Keratinocyte (primary cell): ENCODE measurements around the gene FOXJ2. TPM values are rescaled to one million over a fixed set of nuclear protein-coding genes. Genes with fewer than 3 reads are reported as not detected.
"Not testable (repeated sequence)": the region's sequence is repeated elsewhere in the genome, so short reads cannot be mapped to it uniquely, and the experiment has no call there.

Experiments used
- DNase-seq: peaks from one replicate; pipeline ENCODE4 v3.0.0-alpha.2; 2011; ENCODE audit warnings: low read depth, missing footprints, low spot score
- FAIRE-seq: peaks from 2 replicates; lab custom pipeline; 2011; peaks lifted over from hg19 to GRCh38; lab: Jason Lieb, UNC
- H2AFZ ChIP-seq: 2 replicates; pipeline ENCODE4 v1.6.0; 2012; ENCODE audit warnings: low read length, control low read depth, inconsistent platforms; ENCODE audit not compliant: control insufficient read depth
- H3K27ac ChIP-seq: 2 replicates; pipeline ENCODE4 v1.5.1; 2011; ENCODE audit warnings: low read length; ENCODE audit not compliant: control insufficient read depth, insufficient read depth
- H3K27me3 ChIP-seq: 3 replicates; pipeline ENCODE4 v1.6.0; 2011; ENCODE audit warnings: low read length; ENCODE audit not compliant: control insufficient read depth, insufficient read depth; ENCODE audit errors: extremely low read depth
- H3K36me3 ChIP-seq, 2 experiments: 2 replicates in 1 of 2; 3 replicates in 1 of 2; pipeline ENCODE4 v1.5.1; 2011; ENCODE audit warnings: low read length in 2 of 2, mild to moderate bottlenecking in 1 of 2; ENCODE audit not compliant: control insufficient read depth in 2 of 2, insufficient read depth in 2 of 2; ENCODE audit errors: extremely low read depth in 1 of 2
- H3K4me1 ChIP-seq: 3 replicates; pipeline ENCODE4 v1.5.1; 2011; ENCODE audit warnings: low read length; ENCODE audit not compliant: control insufficient read depth, insufficient read depth; ENCODE audit errors: extremely low read depth
- H3K4me2 ChIP-seq: 3 replicates; pipeline ENCODE4 v1.6.0; 2011; ENCODE audit warnings: low read depth, low read length; ENCODE audit not compliant: control insufficient read depth, insufficient read depth; ENCODE audit errors: extremely low read depth
- H3K4me3 ChIP-seq, 3 experiments: fragments of 200-600 bp in 1 of 3; sonication (generic) in 1 of 3; 2 replicates in 2 of 3; 3 replicates in 1 of 3; pipeline ENCODE4 v1.5.1; 2011 to 2016; ENCODE audit warnings: low read length in 3 of 3, mild to moderate bottlenecking in 3 of 3, control low read depth in 2 of 3, inconsistent platforms in 1 of 3, low read depth in 1 of 3, mixed read lengths in 1 of 3, mixed run types in 1 of 3, moderate library complexity in 1 of 3; ENCODE audit not compliant: control insufficient read depth in 2 of 3, insufficient read depth in 2 of 3; ENCODE audit errors: extremely low read depth in 1 of 3
- H3K79me2 ChIP-seq: 2 replicates; pipeline ENCODE4 v1.6.0; 2012; ENCODE audit warnings: low read length; ENCODE audit not compliant: control insufficient read depth, insufficient read depth
- H3K9ac ChIP-seq: 3 replicates; pipeline ENCODE4 v1.6.0; 2011; ENCODE audit warnings: low read length; ENCODE audit not compliant: control insufficient read depth, insufficient read depth; ENCODE audit errors: extremely low read depth
- H3K9me1 ChIP-seq: 3 replicates; pipeline ENCODE4 v1.6.0; 2011; ENCODE audit warnings: low read length; ENCODE audit not compliant: control insufficient read depth, insufficient read depth; ENCODE audit errors: extremely low read depth
- H3K9me3 ChIP-seq: 2 replicates; pipeline ENCODE4 v1.5.1; 2012; ENCODE audit warnings: low read depth, low read length; ENCODE audit not compliant: control insufficient read depth
- H4K20me1 ChIP-seq: 3 replicates; pipeline ENCODE4 v1.6.0; 2011; ENCODE audit warnings: low read length; ENCODE audit not compliant: control insufficient read depth, insufficient read depth; ENCODE audit errors: extremely low read depth
- CTCF ChIP-seq, 3 experiments: IDR thresholded peaks in 1 of 3; conservative IDR thresholded peaks in 1 of 3; optimal IDR thresholded peaks in 1 of 3; 2 replicates in 2 of 3; 3 replicates in 1 of 3; pipeline versions ENCODE3 to v1.5.1; 2011; ENCODE audit warnings: low read length in 3 of 3, mild to moderate bottlenecking in 3 of 3, moderate library complexity in 2 of 3, control low read depth in 1 of 3, inconsistent platforms in 1 of 3; ENCODE audit not compliant: insufficient read depth in 2 of 3; ENCODE audit errors: extremely low read depth in 1 of 3
- EZH2 ChIP-seq: IDR thresholded peaks from one replicate; pipeline ENCODE4 v1.6.1; 2012; ENCODE audit warnings: inconsistent platforms, mild to moderate bottlenecking, low read length, moderate library complexity
- dilution Hi-C: fragments of 300-500 bp; cut with MboI; formaldehyde crosslinking; loops from one replicate; pipeline ENCODE4 v1.7.0; 2020; ENCODE audit warnings: low sequenced_read_pairs; ENCODE audit not compliant: extremely low pct_ligation_motif_present
- polyA plus RNA-seq, 5 experiments: library from polyadenylated mRNA; depleted of rRNA in 3 of 5; stranded (reverse) in 3 of 5; stranded (forward) in 1 of 5; unstranded in 1 of 5; fragments of >200 nt; gene quantifications; 1 replicate in 1 of 5; 2 replicates in 3 of 5; 3 replicates in 1 of 5; pipeline versions ENCODE4 v1.2.1 to v1.2.3, GENCODE V29; 2011 to 2012; ENCODE audit warnings: missing spikeins in 2 of 5, low read depth in 1 of 5, low replicate concordance in 1 of 5

The FOXJ2 gene
- polyA plus RNA-seq, 1 donor (not counting 4 experiments of a cell fraction or from before 2014, with no cell fraction given), result 4.2 TPM

GRCh38 chr12:8080120-8080519 lies 47.6 kb downstream of the FOXJ2 start:
- TF ChIP-seq EZH2 (no peak), CTCF (optimal IDR thresholded peaks at IDR 0.05 in 1 of 3, IDR thresholded peaks at IDR 0.05 in 1 of 3, conservative IDR thresholded peaks at IDR 0.05 in 1 of 3; ENCODE audit: extremely low read depth in 1 of 3, insufficient read depth in 2 of 3, low read length in 3 of 3) (no peak)
- dilution Hi-C loops, result no loop called here
- H3K36me3 ChIP-seq, result no peaks in the 10 kb centered on the region
- FAIRE-seq (no peak), DNase-seq (no peak)
- H4K20me1 ChIP-seq, result no peaks in the 10 kb centered on the region
- no peaks in the 10 kb centered on the region for H3K27me3 ChIP-seq
- H3K4me1 ChIP-seq, result peaks cover 24% of the 10 kb centered on the region
- no peak overlapping the region for H2AFZ ChIP-seq
- H3K79me2 ChIP-seq, result peaks cover 34% of the 10 kb centered on the region
- H3K9me1 ChIP-seq, result no peaks in the 10 kb centered on the region
- H3K4me3 ChIP-seq, result no peak overlapping the region
- H3K4me2 ChIP-seq, result no peak overlapping the region
- H3K27ac ChIP-seq, result no peak overlapping the region
- H3K9me3 ChIP-seq, result no peaks in the 10 kb centered on the region
- no peak overlapping the region for H3K9ac ChIP-seq

GRCh38 chr12:8081251-8081920 lies 48.9 kb downstream of the FOXJ2 start:
- FAIRE-seq, result no peak
- Histone ChIP-seq H3K9me1 (no peaks in the 10 kb centered on the region), H3K27ac (peak overlapping the region; percentile 93), H3K4me2 (peak overlapping the region; percentile 98), H3K9ac (peak overlapping the region; percentile 87), H3K27me3 (no peaks in the 10 kb centered on the region), H2AFZ (peak overlapping the region; percentile 100), H4K20me1 (no peaks in the 10 kb centered on the region), H3K79me2 (peaks cover 43% of the 10 kb centered on the region), H3K4me3 (peak overlapping the region; percentile 54 to 96 (median 87)), H3K4me1 (peaks cover 24% of the 10 kb centered on the region), H3K36me3 (no peaks in the 10 kb centered on the region), H3K9me3 (no peaks in the 10 kb centered on the region)
- dilution Hi-C loops, result no loop called here
- no peak for TF ChIP-seq EZH2
- DNase-seq, result no peak

- Histone ChIP-seq H3K36me3 (no peaks in the 10 kb centered on the region), H3K9me1 (no peaks in the 10 kb centered on the region), H3K9me3 (no peaks in the 10 kb centered on the region), H3K27me3 (no peaks in the 10 kb centered on the region), H4K20me1 (no peaks in the 10 kb centered on the region), H3K4me2 (peak overlapping the region; percentile 98), H2AFZ (peak overlapping the region; percentile 100), H3K4me3 (peak overlapping the region; percentile 54 to 96 (median 87)), H3K79me2 (peaks cover 44% of the 10 kb centered on the region), H3K27ac (peak overlapping the region; percentile 93), H3K4me1 (peaks cover 16% of the 10 kb centered on the region), H3K9ac (peak overlapping the region; percentile 87)
- DNase-seq (no peak), FAIRE-seq (no peak)
- no peak for TF ChIP-seq CTCF (optimal IDR thresholded peaks at IDR 0.05 in 1 of 3, IDR thresholded peaks at IDR 0.05 in 1 of 3, conservative IDR thresholded peaks at IDR 0.05 in 1 of 3; ENCODE audit: extremely low read depth in 1 of 3, insufficient read depth in 2 of 3, low read length in 3 of 3)
- no peak for TF ChIP-seq EZH2
- dilution Hi-C loops, result no loop called here
These were observed 50.2 kb downstream of the FOXJ2 start for GRCh38 chr12:8082808-8083100.

GRCh38 chr12:8084351-8084750 lies 51.8 kb downstream of the FOXJ2 start:
- H3K36me3 ChIP-seq, H3K4me3 ChIP-seq, H3K9me3 ChIP-seq, H3K9ac ChIP-seq, H2AFZ ChIP-seq, dilution Hi-C loops, DNase-seq, H3K27me3 ChIP-seq, H4K20me1 ChIP-seq, H3K9me1 ChIP-seq, FAIRE-seq, H3K27ac ChIP-seq, H3K4me2 ChIP-seq: not testable (repeated sequence)
- Histone ChIP-seq H3K79me2 (peaks cover 49% of the 10 kb centered on the region), H3K4me1 (peaks cover 15% of the 10 kb centered on the region)
